ENCODE data around the gene SETD1A.

Gene SETD1A

GRCh38 chr16:30953511-30954124 lies 3.9 kb upstream of the SETD1A start:
- Histone ChIP-seq H3K27me3 (ENCODE audit: insufficient read depth, low read length, poor library complexity, severe bottlenecking) (peaks cover 7% of the 10 kb centered on the region), H3K4me2 (ENCODE audit: low read depth, low read length, poor library complexity, severe bottlenecking) (no peak overlapping the region), H2AFZ (ENCODE audit: low read length) (no peak overlapping the region), H3F3A (ENCODE audit: low read depth) (0 out of 2 replicates have a peak, but pooled peaks cover 6% of the 10 kb centered on the region), H3K9ac (ENCODE audit: low read depth, low read length, poor library complexity, severe bottlenecking) (no peak overlapping the region), H3K79me2 (ENCODE audit: insufficient read depth, low read length) (peaks cover 26% of the 10 kb centered on the region), H3K36me3 (ENCODE audit: insufficient read depth, low read length) (no peaks in the 10 kb centered on the region), H3K9me3 (ENCODE audit: insufficient read depth, low read depth, low read length) (no peaks in the 10 kb centered on the region), H3K9me2 (replicated peaks; ENCODE audit: low read depth, low read length) (no peaks in the 10 kb centered on the region), H3K4me3 (ENCODE audit: low read length, poor library complexity, severe bottlenecking) (no peak overlapping the region), H3K4me1 (ENCODE audit: insufficient read depth, low read length, poor library complexity, severe bottlenecking) (peaks cover 32% of the 10 kb centered on the region), H4K20me1 (ENCODE audit: insufficient read depth, low read length, poor library complexity, severe bottlenecking) (peaks cover 6% of the 10 kb centered on the region)
- TF ChIP-seq EZH2phosphoT487 (IDR thresholded peaks at IDR 0.05; ENCODE audit: borderline replicate concordance) (no peak), CTCF (conservative IDR thresholded peaks at IDR 0.05; ENCODE audit: low read length) (peak; percentile 87)

DNA sequence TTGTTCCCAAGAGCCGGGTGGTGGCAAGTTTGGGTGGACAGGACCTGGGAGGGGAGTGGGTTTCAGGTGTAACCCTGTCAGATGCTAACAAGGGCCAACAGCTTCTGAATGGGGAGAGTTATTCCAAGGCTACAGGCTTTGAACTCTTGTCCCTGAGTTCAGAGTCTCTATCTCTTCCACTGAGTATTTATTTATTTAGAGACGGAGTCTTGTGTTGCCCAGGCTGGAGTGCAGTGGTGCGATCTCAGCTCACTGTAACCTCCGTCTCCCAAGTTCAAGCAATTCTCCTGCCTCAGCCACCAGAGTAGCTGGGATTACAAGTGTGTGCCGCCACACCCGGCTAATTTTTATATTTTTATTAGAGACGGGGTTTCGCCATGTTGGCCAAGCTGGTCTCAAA lies 2.6 kb upstream of the SETD1A start:
- Histone ChIP-seq H3K36me3 (ENCODE audit: insufficient read depth, low read length) (peaks cover 4% of the 10 kb centered on the region; the same call in 1 of the 2 replicates), H3F3A (ENCODE audit: low read depth) (0 out of 2 replicates have a peak, but pooled peaks cover 6% of the 10 kb centered on the region), H3K4me2 (ENCODE audit: low read depth, low read length, poor library complexity, severe bottlenecking) (no peak overlapping the region), H3K9me3 (ENCODE audit: insufficient read depth, low read depth, low read length) (no peaks in the 10 kb centered on the region), H2AFZ (ENCODE audit: low read length) (no peak overlapping the region), H4K20me1 (ENCODE audit: insufficient read depth, low read length, poor library complexity, severe bottlenecking) (peaks cover 20% of the 10 kb centered on the region), H3K79me2 (ENCODE audit: insufficient read depth, low read length) (peaks cover 36% of the 10 kb centered on the region), H3K9ac (ENCODE audit: low read depth, low read length, poor library complexity, severe bottlenecking) (no peak overlapping the region), H3K4me1 (ENCODE audit: insufficient read depth, low read length, poor library complexity, severe bottlenecking) (peaks cover 36% of the 10 kb centered on the region), H3K9me2 (replicated peaks; ENCODE audit: low read depth, low read length) (no peaks in the 10 kb centered on the region), H3K27me3 (ENCODE audit: insufficient read depth, low read length, poor library complexity, severe bottlenecking) (no peaks in the 10 kb centered on the region), H3K4me3 (ENCODE audit: low read length, poor library complexity, severe bottlenecking) (no peak overlapping the region)
- TF ChIP-seq CTCF (conservative IDR thresholded peaks at IDR 0.05; ENCODE audit: low read length) (no peak), EZH2phosphoT487 (IDR thresholded peaks at IDR 0.05; ENCODE audit: borderline replicate concordance) (no peak)

DNA sequence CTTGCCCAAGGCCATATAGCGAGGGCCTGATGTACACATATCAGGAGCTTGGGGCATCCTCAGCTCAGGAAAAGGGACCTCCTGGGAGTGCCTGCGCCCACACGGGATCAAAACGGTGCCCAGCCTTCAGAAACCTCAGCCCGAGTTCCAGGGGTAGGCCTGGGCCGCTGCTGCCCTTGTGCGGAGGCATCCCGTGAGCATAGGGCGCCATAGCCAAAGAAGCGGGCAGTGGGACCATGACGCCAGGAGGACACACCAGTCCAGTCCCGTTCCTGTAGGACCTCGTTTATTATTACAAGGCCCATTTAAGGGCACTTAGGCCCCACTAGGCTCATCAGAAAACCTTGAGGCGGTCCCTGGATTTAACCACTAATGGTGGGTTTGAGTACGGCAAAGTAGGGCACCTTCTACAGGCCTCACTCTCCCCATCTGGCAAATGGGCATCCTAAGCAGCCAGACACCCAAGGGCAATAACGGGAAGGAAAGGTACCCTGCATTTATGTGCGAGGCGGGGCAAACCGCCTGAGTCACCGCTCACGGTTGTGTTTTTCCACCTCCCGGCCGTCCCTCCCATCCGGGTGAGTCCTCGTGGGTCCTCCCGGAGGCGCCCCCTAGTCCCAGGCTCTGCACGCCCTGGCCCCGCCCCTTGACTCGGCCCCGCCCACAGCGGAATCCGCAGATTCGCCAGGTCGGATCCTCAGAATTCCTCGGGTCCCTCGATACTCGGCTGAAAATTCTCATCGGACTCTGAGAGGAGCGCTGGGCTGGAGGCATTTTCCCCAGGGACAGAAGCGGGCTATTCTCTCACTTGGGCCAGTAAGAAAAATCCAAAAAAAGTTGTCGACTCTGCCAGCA lies 726 bp upstream of the SETD1A start:
- peaks cover 24% of the 10 kb centered on the region for H3K4me1 ChIP-seq (ENCODE audit: insufficient read depth, low read length, poor library complexity, severe bottlenecking)

More for the DNA sequence above, 726 bp upstream of the SETD1A start:
- Histone ChIP-seq H4K20me1 (ENCODE audit: insufficient read depth, low read length, poor library complexity, severe bottlenecking) (peaks cover 20% of the 10 kb centered on the region), H2AFZ (ENCODE audit: low read length) (peak overlapping the region; percentile 100), H3K9ac (ENCODE audit: low read depth, low read length, poor library complexity, severe bottlenecking) (peak overlapping the region; percentile 97), H3K79me2 (ENCODE audit: insufficient read depth, low read length) (peaks cover 35% of the 10 kb centered on the region), H3K9me2 (replicated peaks; ENCODE audit: low read depth, low read length) (no peaks in the 10 kb centered on the region), H3K27me3 (ENCODE audit: insufficient read depth, low read length, poor library complexity, severe bottlenecking) (no peaks in the 10 kb centered on the region), H3K9me3 (ENCODE audit: insufficient read depth, low read depth, low read length) (no peaks in the 10 kb centered on the region), H3F3A (ENCODE audit: low read depth) (0 out of 2 replicates have a peak, but pooled peaks cover 6% of the 10 kb centered on the region), H3K4me3 (ENCODE audit: low read length, poor library complexity, severe bottlenecking) (peak overlapping the region; percentile 95), H3K36me3 (ENCODE audit: insufficient read depth, low read length) (peaks cover 17% of the 10 kb centered on the region; the same call in 1 of the 2 replicates), H3K4me2 (ENCODE audit: low read depth, low read length, poor library complexity, severe bottlenecking) (peak overlapping the region; percentile 79)
- TF ChIP-seq EZH2phosphoT487 (IDR thresholded peaks at IDR 0.05; ENCODE audit: borderline replicate concordance) (no peak), CTCF (conservative IDR thresholded peaks at IDR 0.05; ENCODE audit: low read length) (peak; percentile 44)

Measured in Loucy (cell line).